ENCODE results near the gene ADGRL3.
"Not testable (repeated sequence)": the region's sequence is repeated elsewhere in the genome, so short reads cannot be mapped to it uniquely, and the experiment has no call there.

GRCh38 chr4:61756937-61757336 lies 556.8 kb downstream of the ADGRL3 start:
- TF ChIP-seq, protein P1, sequence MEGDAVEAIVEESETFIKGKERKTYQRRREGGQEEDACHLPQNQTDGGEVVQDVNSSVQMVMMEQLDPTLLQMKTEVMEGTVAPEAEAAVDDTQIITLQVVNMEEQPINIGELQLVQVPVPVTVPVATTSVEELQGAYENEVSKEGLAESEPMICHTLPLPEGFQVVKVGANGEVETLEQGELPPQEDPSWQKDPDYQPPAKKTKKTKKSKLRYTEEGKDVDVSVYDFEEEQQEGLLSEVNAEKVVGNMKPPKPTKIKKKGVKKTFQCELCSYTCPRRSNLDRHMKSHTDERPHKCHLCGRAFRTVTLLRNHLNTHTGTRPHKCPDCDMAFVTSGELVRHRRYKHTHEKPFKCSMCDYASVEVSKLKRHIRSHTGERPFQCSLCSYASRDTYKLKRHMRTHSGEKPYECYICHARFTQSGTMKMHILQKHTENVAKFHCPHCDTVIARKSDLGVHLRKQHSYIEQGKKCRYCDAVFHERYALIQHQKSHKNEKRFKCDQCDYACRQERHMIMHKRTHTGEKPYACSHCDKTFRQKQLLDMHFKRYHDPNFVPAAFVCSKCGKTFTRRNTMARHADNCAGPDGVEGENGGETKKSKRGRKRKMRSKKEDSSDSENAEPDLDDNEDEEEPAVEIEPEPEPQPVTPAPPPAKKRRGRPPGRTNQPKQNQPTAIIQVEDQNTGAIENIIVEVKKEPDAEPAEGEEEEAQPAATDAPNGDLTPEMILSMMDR (IDR thresholded peaks at IDR 0.05; ENCODE audit: low read depth, low read length): not testable (repeated sequence)
- TF ChIP-seq EZH2phosphoT487 (IDR thresholded peaks at IDR 0.05; ENCODE audit: low read depth): not testable (repeated sequence)

Measured in OCI-LY3 (cell line).